LNCaP clone FGC (cell line): ENCODE measurements around the gene NRAP.

Experiments
- DNase-seq: peaks from one replicate; pipeline ENCODE4 v3.0.0-alpha.2; 2011; ENCODE audit warnings: low read depth
- H3K4me3 ChIP-seq: 2 replicates; pipeline ENCODE4 v1.5.1; 2011; ENCODE audit warnings: mild to moderate bottlenecking, low read depth, low read length, control low read depth
- CTCF ChIP-seq: IDR thresholded peaks from 2 replicates; pipeline ENCODE4 v1.5.1; 2012; ENCODE audit warnings: mild to moderate bottlenecking; ENCODE audit not compliant: control insufficient read depth, insufficient read depth; ENCODE audit errors: extremely low read depth

Gene NRAP

DNA sequence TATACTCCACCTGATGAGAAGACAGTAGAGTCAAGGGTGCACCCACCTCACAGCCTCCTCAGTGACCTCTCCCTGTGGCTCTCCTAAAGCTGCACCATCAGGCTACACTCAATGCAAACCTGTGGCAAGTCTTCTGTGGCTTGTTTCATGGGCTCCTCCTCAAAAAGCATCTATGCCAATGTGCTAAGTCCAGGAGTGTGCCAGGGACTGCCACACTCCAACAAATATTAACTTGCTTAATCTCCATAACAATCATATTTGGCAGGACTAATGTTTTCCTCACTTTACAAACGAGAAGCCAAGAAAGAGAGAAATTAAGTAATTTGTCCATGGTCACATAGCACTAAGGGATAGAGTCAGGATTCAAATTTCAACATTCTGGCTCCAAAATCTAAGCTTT, 11.9 kb downstream of the NRAP start:
- no peak for TF ChIP-seq CTCF
- no peak overlapping the region for H3K4me3 ChIP-seq
- no peak for DNase-seq

DNA sequence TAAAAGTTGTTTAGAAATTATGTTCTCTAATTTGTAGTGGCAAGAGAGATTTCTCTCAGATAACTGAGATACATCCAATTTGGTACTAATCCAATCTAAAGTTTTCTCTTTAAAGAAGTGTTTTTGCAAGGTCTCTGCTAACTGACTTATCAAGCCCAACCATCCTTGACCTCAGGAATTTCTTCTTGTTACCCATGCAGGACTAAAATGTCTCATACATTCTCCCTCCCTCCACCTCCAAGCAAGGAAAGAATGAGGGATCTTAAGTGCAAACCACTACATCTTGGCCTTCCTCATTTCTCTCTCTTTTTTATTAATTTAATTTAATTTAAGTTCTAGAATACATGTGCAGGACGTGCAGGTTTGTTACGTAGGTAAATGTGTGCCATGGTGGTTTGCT, 12.8 kb downstream of the NRAP start:
- H3K4me3 ChIP-seq: no peak overlapping the region
- no peak for DNase-seq
- TF ChIP-seq CTCF: no peak

GRCh38 chr10:113650172-113650571, 13.7 kb downstream of the NRAP start:
- TF ChIP-seq CTCF: no peak
- no peak for DNase-seq
- no peak overlapping the region for H3K4me3 ChIP-seq

DNA sequence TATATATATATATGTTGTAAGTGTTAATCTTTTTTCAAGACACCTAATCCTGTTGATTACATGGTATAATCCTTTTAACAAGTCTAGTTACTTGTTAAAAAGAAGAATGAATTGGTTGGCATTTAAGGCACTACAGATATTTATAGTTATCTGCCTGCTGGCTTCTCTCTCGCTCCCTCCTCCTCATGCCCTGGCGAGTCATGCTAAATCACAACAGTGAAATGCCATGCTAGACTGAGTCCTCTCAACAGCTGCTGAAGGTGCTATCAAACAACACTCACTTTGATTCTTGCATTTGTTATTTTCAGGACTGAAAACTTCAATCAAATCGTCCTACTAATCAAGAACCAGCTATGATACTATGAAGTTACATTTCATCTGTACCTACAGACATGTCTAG, 15.4 kb downstream of the NRAP start:
- no peak for TF ChIP-seq CTCF
- H3K4me3 ChIP-seq: no peak overlapping the region
- DNase-seq: no peak

DNA sequence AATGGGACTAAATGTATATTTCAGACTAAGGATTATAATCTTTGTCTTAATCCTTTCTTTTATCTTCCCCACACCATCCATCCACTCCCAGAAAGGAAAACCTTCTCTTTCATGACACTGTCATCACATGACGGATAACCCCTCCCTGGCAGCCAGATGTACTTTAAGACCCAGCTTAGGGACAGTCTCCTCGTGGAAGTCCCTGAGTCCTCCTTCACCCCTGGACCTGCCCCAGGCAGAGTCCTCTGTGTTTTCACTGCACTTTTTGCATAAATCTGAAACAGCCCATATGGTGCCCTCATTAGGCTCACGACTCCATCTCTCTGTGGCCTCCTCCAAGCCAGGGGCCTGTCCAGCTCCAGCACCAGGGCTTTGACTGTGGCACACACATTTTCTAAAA, 16.0 kb downstream of the NRAP start:
- H3K4me3 ChIP-seq: no peak overlapping the region
- no peak for DNase-seq
- TF ChIP-seq CTCF: no peak

DNA sequence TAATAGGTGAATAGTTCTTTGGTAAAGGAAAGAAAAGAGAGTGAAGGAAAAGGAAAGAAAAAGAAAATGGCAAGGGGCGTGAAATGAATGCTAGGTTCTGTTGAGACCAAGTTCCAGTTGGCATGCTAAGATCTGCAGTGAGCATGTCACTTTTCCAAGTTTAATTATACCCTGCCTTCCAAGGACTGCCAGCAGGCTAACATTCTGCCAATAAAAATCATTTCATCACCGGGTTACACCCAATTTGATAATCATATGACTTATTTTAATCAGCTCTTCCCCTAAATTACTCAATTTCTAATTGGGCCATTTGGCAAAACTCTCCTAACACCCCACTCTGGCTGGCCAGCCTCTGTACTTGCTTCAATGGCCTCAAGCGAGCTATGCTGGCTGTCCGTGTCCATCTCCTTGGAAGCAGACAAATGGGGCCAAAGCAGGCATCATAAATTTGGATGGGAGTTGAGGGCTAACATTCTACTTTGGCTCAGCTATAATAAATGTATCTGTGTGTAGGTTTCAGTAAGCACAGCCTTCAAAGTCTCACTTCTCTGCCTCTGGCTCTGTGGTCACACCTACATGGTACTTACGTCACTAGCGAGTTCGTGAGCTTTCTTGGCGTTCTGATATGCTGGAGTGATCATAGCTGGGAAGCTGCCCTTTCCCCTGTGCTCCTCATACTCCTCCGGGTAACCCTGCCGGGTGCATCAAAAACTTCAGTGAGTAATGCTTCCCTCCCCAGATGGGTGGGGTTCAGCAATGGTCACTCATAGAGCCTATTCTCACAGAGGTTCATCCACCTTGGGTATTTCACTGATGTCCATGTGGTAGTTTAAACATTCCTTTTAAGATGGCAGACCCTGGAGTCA, 17.3 kb downstream of the NRAP start:
- H3K4me3 ChIP-seq: no peak overlapping the region
- no peak for TF ChIP-seq CTCF
- DNase-seq: no peak
